ENCODE results near the gene RAD51B.

Gene RAD51B

GRCh38 chr14:68525516-68525915, 705.9 kb downstream of the RAD51B start:
- DNase-seq (ENCODE audit: low read depth in 3 of 3) = no peak

- DNase-seq (ENCODE audit: low read depth in 3 of 3) = no peak
Measured at GRCh38 chr14:68526512-68527091, 707.0 kb downstream of the RAD51B start.

DNA sequence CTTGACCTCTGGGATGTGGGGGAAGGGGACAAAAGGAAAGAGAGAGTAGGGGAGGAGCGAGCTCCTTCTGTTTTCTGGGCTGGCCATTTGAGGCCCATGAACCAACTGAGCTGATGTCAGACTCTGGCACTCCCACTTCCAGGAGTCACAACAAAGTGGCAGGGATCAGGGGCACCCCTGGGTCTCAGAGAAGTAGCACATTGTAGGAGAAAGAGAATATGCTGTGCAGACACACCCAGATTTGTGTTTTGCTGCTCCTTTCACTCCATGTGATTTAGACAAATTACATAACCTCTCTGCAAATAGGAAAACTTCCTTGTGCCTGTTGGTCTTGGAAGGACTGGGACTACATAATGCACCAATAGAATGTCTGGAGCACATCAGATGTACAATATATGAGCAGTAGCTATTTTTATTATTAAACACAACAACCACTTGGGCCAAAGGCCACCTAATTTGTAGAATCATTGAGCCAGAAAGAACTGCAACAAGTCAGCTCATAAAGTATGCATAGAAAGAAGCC, 707.8 kb downstream of the RAD51B start:
- DNase-seq (ENCODE audit: low read depth in 3 of 3) = no peak

DNA sequence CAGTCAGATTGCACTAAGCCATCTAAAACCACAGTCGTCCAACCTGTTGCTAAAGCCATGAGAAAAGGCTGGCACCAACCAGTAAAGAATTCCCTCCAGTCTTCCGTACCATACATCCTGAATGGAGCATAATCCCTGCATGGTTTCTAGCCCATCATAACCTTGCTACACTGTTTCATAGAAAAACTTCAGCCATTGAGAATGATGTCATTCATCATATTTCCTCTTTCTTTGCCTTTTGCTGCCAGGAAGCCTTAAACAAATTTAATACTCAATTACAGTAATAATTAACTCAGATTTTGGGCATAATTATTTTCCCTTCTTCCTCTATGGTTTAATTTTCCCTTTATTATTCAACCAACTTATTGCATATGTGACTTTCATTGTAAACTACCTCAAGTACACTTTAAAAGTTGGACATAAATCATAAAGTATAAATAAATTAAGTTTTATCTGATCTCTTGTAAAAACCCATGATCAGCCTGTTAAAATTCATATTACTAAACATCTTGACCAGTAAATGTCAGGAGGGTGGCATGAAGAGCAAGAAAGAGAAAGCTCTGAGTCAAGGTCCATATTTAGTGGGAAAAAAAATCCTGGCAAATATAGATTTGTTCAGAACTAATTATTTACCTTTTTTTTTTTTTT, 708.6 kb downstream of the RAD51B start:
- no peak for DNase-seq (ENCODE audit: low read depth in 3 of 3)

- DNase-seq (ENCODE audit: low read depth in 3 of 3) = no peak
Measured at GRCh38 chr14:68530443-68530842, 710.9 kb downstream of the RAD51B start.

GRCh38 chr14:68532496-68532895, 712.9 kb downstream of the RAD51B start:
- no peak for DNase-seq (ENCODE audit: low read depth in 3 of 3)

DNA sequence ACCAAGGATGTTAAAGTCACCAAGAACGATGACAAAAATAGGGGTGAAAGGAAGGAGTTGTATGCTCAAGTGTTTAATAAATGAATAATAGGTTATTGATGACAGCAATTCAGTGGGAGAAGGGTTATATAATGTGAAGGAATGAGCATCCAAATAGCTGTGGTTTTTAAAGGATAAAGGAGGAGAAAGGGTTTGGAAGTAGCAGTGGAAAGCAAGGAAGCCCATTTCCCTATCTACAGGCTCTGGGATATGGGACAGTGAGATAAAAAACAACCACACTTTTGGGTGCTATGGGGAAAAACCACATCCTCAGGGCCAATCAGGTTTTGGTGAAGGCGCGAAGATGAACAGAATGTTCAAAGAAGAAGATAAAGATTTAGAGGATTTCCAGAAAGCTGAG, 714.7 kb downstream of the RAD51B start:
- DNase-seq (ENCODE audit: low read depth in 3 of 3) = no peak

DNA sequence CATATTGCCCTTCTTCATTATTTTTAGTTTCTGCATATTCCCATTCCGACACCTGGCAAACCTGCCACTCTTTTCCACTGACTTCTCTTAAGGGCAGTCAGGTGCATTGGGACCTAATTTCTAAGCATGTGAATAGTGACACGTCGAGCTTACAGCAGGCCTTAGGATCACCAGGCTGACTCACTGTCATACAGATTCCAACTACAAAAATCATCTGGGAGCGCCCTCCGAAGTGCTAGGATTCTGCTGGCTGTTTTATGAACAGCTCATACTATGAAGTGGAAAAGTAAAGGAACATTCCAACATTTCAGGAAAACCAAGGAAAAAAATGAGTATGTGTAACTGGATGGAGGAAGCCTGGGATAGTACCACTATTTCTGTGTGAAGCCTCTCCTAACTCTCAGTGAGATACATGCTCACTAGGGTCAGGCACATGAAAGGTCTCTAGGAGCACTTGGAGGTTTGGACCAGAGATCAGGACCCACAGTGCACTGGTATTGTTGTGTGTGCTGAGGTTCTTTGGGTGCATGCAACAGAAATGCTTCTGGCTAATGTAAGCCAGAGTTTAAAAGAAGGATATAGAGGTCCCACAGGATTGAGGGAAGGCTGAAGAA, 715.9 kb downstream of the RAD51B start:
- DNase-seq (ENCODE audit: low read depth in 3 of 3) = no peak

GRCh38 chr14:68536018-68536410, 716.4 kb downstream of the RAD51B start:
- DNase-seq (ENCODE audit: low read depth in 3 of 3) = no peak

DNA sequence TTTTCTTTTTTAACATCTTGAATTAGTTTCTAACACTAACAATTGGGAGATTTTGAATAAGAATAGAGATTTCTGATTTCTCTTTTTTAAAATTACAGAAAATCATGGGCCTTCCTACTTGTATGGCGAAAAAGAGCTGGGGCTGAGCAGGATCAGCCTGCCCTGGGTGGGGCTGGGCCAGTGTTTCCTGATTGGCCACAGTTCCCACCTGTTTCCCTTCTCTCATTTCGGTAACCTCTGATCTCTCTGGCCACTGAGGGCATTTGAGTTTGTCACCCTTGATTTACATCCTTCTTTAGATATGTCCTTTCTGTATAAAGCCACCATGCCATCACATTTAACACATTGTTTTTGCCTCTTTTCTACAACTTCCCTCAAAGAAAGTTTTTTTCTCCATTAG, 719.1 kb downstream of the RAD51B start:
- no peak for DNase-seq (ENCODE audit: low read depth in 3 of 3)

DNA sequence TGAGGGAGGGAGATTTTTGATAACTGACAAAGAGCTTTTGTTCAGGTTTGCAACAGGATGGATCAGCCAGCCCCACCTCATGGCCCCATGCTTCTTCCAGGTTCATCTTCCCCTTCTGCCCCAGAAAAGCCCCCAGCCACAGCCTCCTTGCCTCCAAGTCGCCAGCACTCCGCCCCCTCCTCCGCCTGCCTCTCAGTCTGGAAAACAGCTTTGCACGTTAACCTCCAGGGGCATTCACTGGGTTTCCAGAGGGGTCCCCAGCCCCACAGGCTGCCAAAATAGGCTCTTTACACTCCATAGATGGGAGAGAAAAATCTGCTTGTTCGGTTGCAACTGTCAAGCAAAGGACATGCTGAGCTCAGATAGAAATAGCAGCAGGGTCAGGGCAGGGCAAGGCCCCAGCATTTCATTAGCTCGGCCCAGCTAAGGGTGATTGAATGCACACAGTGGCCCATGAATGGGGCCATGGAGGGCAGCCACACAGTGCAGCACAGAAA, 719.7 kb downstream of the RAD51B start:
- DNase-seq (ENCODE audit: low read depth in 3 of 3) = no peak

GRCh38 chr14:68539789-68540188, 720.2 kb downstream of the RAD51B start:
- DNase-seq (ENCODE audit: low read depth in 3 of 3) = no peak

GRCh38 chr14:68541178-68541896, 721.8 kb downstream of the RAD51B start:
- DNase-seq (ENCODE audit: low read depth in 3 of 3) = no peak

DNA sequence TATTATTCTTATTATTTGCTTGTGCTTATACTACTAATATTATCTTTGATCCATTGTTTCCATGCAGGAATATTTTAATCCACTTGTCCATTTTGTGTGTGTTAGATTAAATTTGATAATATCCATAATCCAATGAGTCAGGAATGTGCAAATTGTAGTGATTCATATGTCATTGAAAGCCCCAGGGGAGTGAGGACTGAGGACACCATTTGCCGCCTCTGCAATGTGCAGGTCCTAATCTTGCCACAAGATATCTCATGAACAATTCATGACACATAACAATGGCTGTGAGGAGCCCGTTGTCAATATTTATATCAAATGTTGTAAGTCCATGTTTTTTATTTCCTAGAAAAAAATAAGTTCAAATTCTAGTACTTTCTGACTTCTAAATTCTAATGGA, 722.8 kb downstream of the RAD51B start:
- no peak for DNase-seq (ENCODE audit: low read depth in 3 of 3)

DNA sequence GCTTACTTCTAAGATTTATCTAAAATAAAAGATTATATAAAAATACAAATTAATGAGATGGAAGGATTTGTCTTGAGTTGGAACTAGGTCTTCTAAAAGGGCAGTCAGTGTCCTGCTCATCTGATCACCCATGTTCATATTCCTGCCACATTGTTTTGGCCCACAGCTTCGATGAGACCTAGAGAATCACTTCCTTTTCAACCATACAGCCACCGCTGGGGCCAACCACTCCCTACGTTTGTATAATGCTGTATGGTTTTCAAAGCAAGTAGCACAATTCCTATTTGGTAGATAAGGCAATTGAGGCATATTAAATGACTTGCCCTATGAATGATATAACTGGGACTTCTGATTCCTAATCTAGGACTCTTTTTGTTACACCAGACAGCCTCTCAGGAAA, 723.9 kb downstream of the RAD51B start:
- DNase-seq (ENCODE audit: low read depth in 3 of 3) = no peak

DNA sequence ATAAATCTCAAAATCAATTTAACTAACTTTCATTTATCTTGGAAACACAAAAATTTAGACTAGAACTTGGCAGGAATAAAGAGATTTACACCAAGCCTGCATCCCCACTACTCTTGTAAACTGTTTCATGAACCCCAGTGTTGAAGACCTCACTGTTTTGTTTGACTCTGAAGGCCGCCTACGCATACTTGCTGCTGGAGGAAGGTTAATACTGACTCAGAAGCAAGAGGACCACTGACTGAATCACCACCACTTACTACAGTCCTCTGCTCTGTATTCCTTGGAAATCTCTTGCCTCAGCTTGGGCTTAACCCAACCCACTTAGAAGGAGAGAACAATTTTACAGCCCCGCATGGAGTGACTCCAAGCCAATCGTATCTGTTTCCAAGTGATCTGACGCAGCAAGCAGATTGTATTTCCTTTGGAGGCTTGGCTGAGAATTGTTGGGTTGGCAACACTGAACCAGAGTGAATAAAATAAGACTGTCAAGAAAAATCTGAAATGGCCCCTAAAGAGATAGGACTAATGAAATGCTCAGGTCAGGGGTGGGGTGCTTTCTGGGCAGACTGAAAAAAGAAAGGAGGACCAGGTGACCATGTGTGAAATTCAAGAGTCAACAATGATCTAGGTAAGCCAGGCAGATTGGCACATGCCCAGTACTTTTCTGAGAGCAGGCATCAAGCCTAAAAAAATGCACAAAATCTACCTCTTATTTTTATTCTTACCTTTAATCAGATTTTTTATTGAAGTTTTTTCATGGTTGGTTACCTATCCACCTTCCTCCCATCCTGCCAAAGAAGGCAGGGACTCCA, 724.7 kb downstream of the RAD51B start:
- DNase-seq (ENCODE audit: low read depth in 3 of 3) = no peak

- no peak for DNase-seq (ENCODE audit: low read depth in 3 of 3)
Measured at GRCh38 chr14:68546839-68547238, 727.3 kb downstream of the RAD51B start.

- no peak for DNase-seq (ENCODE audit: low read depth in 3 of 3)
Measured at GRCh38 chr14:68547305-68548193, 728.0 kb downstream of the RAD51B start.

DNA sequence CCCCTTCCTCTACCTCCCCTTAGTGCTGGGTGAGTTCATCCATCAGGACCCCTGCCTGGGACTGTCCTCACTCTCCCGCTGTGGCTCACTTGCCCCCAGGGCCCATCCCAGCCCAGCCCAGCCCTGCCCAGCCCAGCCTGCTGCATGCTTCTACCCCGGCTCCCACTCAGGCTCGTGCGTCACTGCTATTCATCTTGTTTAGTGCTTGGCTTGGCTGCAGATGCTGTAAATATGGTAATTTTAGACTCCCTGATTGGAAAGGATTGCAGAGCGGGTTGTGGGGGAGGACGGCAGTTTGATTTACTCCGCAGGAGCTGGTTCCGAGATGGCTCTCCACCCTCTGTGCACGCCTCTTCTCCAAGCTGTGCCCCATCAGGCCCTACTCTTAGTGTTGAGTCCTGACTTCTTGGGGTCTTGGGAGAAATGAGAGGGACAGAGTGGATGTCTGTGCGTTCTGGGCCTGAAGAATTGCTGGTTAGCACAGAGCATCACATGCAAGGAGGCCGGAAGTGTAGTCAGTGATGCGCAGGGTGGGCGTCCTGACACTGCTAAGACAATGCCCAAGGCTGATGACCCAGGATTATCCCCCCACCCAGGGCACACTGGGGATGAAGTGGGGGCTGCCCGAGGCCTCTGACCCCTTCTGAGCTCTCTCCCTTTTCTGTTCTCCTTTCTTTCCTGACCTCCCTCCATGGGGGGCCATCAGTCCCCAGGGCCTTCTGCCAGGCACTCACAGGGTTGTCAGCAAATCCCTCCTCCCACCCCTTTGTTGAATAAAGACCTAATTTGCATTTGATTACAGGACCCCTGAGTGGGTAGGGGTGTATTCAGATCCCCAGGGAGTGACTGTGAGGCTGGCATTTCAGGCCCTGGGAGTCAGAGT, 728.9 kb downstream of the RAD51B start:
- no peak for DNase-seq (ENCODE audit: low read depth in 3 of 3)

DNA sequence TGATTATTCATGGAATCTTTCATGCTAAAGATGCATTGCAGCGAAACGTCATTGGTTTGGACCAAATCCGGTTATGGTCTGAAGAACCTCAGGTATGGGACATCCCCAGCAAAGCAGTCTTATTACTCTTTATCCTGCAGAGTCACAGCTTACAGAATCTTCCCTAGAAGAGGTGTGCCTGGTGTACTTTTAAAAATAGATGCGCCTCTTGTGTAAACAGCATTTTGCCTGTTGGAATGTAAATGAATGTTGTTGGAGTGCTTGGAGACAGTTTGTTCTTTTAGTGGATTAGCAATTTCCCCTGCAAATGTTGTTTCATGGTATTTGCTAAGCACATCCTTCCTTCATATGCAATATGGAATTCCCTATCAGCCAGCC, 730.7 kb downstream of the RAD51B start:
- no peak for DNase-seq (ENCODE audit: low read depth in 3 of 3)
